ENCODE data around the gene GRPEL1. TPM values are rescaled to one million over a fixed set of nuclear protein-coding genes. Genes with fewer than 3 reads are reported as not detected.
A peak's percentile ranks its signal among the peaks of the same experiment; 100 is the strongest.

Gene GRPEL1
- total and polyA plus RNA-seq, 7 donors: 41.4 to 151 (median 58.3) TPM

DNA sequence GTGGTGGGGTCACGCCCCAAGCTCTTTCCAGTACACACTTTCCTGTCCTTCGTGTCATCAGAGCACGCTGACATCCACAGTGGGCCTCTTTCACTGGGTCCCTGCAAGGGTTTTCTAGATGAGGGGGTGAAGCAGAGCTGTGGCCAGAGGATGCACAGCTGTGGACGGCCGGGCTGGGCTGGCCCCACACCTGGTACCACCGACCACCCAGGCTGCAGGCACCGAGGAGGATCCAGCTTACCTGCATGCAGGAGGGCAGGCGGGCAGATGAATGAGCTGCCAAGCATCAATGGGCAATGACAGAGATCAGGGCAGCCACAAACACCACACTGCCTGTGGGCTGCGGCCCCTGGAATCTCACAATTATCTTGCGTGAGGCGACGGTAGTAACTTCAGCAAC, 9.5 kb upstream of the GRPEL1 start:
- no peaks in the 10 kb centered on the region for H3K27me3 ChIP-seq (ENCODE audit: insufficient read depth in 3 of 3, low read length in 2 of 3)
- WGBS, 3 donors: 86 to 88% (median 86%) methylated on average over 12 of the region's 12 CpGs
- ATAC-seq (no peak), DNase-seq (no peak)
- H3K4me1 ChIP-seq: peaks cover 7% of the 10 kb centered on the region
- H3K9me3 ChIP-seq: no peaks in the 10 kb centered on the region
- H3K27ac ChIP-seq: no peak overlapping the region
- intact Hi-C loops (cut with DNase I): no loop called here
- TF ChIP-seq, protein P1, sequence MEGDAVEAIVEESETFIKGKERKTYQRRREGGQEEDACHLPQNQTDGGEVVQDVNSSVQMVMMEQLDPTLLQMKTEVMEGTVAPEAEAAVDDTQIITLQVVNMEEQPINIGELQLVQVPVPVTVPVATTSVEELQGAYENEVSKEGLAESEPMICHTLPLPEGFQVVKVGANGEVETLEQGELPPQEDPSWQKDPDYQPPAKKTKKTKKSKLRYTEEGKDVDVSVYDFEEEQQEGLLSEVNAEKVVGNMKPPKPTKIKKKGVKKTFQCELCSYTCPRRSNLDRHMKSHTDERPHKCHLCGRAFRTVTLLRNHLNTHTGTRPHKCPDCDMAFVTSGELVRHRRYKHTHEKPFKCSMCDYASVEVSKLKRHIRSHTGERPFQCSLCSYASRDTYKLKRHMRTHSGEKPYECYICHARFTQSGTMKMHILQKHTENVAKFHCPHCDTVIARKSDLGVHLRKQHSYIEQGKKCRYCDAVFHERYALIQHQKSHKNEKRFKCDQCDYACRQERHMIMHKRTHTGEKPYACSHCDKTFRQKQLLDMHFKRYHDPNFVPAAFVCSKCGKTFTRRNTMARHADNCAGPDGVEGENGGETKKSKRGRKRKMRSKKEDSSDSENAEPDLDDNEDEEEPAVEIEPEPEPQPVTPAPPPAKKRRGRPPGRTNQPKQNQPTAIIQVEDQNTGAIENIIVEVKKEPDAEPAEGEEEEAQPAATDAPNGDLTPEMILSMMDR (IDR thresholded peaks at IDR 0.05): no peak
- no peak overlapping the region for H3K4me3 ChIP-seq
- no peaks in the 10 kb centered on the region for H3K36me3 ChIP-seq (ENCODE audit: insufficient read depth in 1 of 2, low read depth in 1 of 2)

DNA sequence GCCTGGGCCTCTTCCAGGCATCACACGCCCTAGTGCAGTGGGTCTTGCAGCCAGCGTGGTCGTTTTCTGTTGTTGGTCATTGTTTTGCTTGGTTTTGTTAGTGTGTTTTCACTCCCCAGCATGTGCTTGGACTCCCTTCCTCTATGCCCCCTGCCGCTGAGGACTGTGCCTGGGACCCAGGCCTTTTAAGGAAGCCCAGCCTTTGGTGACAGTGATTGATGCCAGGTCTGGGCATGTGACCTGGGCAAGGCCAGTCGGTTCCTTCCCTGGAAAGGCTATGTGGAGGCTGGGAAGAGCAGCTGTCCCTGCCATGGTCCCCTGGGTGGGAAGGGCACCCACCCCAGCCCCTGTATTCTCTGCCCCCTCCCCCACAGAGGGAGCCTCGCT, 8.8 kb upstream of the GRPEL1 start:
- Histone ChIP-seq H3K9me3 (no peaks in the 10 kb centered on the region), H3K27me3 (ENCODE audit: insufficient read depth in 3 of 3, low read length in 2 of 3) (no peaks in the 10 kb centered on the region), H3K36me3 (ENCODE audit: insufficient read depth in 1 of 2, low read depth in 1 of 2) (no peaks in the 10 kb centered on the region), H3K4me3 (no peak overlapping the region), H3K4me1 (peaks cover 7% of the 10 kb centered on the region), H3K27ac (no peak overlapping the region)
- intact Hi-C loops (cut with DNase I): no loop called here
- WGBS, 3 donors: 47 to 74% (median 52%) methylated on average over 6 of the region's 6 CpGs
- TF ChIP-seq, protein P1 (IDR thresholded peaks at IDR 0.05): no peak
- ATAC-seq (no peak), DNase-seq (no peak)

DNA sequence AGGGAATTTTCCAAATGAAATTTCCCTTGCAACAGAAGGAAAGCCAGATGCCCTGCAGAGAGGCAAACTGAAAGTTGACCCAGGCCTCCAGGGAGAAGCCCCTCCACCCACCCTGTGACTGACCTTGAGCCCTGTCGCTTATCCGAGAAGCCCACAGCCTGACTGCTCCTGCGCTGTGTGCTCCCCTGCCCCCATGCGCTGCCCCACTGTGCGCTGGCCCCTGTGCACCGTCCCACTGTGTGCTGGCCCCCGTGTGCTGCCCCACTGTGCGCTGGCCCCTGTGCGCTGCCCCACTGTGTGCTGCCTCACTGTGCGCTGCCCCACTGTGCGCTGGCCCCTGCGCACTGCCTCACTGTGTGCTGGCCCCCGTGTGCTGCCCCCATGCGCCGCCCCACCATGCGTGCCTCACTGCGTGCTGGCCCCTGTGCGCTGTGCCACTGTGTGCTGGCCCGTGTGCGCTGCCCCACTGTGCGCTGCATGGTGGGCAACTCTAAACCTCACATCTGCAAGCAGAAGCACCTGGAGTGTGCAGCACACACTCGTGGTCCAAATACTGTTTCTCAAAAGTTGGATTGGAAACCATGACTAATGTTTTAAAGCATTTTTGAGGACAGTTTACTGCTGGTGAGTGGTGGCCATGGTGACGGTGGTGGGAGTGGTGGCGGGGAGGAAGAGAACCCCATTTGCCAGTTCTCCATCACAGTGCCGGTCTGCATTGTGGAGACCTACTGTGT, 8.3 kb upstream of the GRPEL1 start:
- 79 to 83% (median 80%) methylated on average over 24 to 25 of the region's 25 CpGs for WGBS, 3 donors
- DNase-seq (no peak), ATAC-seq (no peak)
- intact Hi-C loops (cut with DNase I): no loop called here
- Histone ChIP-seq H3K36me3 (ENCODE audit: insufficient read depth in 1 of 2, low read depth in 1 of 2) (no peaks in the 10 kb centered on the region), H3K4me1 (peaks cover 7% of the 10 kb centered on the region), H3K4me3 (no peak overlapping the region), H3K27me3 (ENCODE audit: insufficient read depth in 3 of 3, low read length in 2 of 3) (no peaks in the 10 kb centered on the region), H3K9me3 (no peaks in the 10 kb centered on the region), H3K27ac (no peak overlapping the region)
- TF ChIP-seq, protein P1 (IDR thresholded peaks at IDR 0.05): no peak

DNA sequence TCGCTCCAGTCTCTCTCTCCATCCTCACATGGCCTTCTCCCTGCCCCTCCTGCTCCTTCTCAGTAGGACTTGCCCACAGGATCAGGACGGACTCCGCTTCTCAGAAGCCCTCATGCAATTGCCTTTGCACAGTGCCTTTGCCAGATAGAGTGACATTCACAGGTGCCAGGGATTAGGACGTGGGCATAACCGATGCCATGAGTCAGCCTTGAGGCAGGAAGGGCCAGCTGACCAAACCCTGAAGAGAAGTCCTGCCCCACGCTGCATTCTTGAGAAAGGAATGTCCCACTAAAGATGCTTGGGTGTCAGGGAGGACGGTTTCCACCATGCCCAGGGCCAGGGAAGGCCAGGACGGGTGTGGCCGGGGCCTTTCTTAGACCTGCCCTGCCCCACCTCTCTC, 6.6 kb upstream of the GRPEL1 start:
- Histone ChIP-seq H3K4me3 (no peak overlapping the region), H3K36me3 (ENCODE audit: insufficient read depth in 1 of 2, low read depth in 1 of 2) (no peaks in the 10 kb centered on the region), H3K4me1 (peaks cover 12% of the 10 kb centered on the region), H3K27me3 (ENCODE audit: insufficient read depth in 3 of 3, low read length in 2 of 3) (no peaks in the 10 kb centered on the region), H3K9me3 (no peaks in the 10 kb centered on the region), H3K27ac (peak overlapping the region; percentile 81)
- WGBS, 3 donors: 24 to 38% (median 28%) methylated on average over 9 of the region's 9 CpGs
- TF ChIP-seq, protein P1 (IDR thresholded peaks at IDR 0.05): no peak
- peak; percentile 48 to 76 for DNase-seq
- peak; percentile 89 to 95 (median 92) for ATAC-seq
- intact Hi-C loops (cut with DNase I): loop anchor here (5.0 kb wide), 5 partner anchors 87 to 357 kb away; partner anchors contain the start of genes BLOC1S4 (in 1 of the 2) and TBC1D14 (in 1 of the 2)
